Activated CD4-positive, alpha-beta T cell treated with anti-CD3 and anti-CD28 coated beads, Interleukin-2, Interleukin-6, amounts not matched to agents 100 ng/mL and 50 ng/mL, durations not matched to agents 16 hours and 8 hours (primary cell): Measurements from ENCODE around the gene TYW1B.
"Not testable (repeated sequence)": the region's sequence is repeated elsewhere in the genome, so short reads cannot be mapped to it uniquely, and the experiment has no call there.

ENCODE experiments used
- DNase-seq: peaks from one replicate; pipeline ENCODE4 v3.0.0-alpha.2; 2020

The TYW1B gene

GRCh38 chr7:72753781-72754180 is 74.2 kb downstream of the TYW1B start:
- no peak for DNase-seq

- not testable (repeated sequence) for DNase-seq
Measured at GRCh38 chr7:72753229-72753628, 74.8 kb downstream of the TYW1B start.

DNA sequence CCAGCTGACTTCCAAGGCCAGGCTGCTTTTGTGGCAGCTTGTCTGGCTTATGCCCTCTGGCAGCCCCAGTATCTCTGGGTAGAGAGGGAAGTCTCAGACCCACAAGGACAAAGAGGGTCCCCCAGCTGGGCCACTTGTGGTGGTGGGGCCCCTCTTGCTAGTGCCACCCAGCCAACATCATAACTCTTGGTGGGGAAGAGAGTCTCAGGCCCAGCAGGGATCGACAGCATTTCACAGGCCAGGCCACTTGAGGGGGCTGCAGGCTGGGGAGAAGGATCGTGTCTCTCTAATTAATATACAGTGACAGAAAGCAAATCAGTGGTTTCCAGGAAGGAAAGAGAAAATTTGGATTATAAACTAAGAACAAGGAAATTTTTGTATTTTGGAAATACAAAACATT is 76.0 kb downstream of the TYW1B start:
- no peak for DNase-seq

- no peak for DNase-seq
Measured at GRCh38 chr7:72751378-72751777, 76.6 kb downstream of the TYW1B start.

DNA sequence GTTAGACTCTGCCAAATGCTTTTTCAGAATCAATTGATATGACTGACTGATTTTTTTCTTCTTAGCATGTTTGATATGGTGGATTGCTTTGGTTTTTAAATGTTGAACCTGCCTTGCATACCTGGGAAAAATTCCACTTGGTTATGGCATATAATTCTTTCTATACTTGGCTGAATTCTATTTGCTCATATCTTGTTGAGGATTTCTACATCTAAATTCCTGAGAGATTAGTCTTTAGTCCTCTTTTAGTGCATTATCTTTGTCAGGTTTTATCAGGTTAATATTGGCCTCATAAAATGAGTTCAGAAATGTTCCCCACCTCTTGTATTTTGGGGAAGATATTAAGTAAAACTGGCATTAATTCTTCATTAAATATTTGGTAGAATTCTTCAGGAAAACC is 79.4 kb downstream of the TYW1B start:
- not testable (repeated sequence) for DNase-seq

GRCh38 chr7:72744244-72744926 is 83.6 kb downstream of the TYW1B start:
- DNase-seq, result not testable (repeated sequence)

DNA sequence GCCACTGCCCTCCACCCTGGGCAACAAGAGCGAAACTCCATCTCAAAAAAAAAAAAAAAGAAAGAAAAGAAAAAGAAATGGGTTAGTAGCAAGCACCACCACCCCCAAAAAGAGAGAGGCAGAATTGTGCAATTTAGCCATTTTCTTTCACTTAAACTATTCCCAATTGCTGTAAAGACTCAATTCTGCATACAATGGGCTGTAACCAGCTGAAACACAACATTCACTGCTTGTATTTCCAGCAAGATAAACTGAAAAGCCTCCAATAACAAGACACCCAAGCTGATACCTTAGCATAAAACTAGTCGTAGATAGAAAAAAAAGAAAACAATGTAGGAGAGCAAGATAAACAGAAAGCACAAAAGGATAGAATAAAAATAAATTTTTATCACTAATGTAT is 84.2 kb downstream of the TYW1B start:
- not testable (repeated sequence) for DNase-seq

DNA sequence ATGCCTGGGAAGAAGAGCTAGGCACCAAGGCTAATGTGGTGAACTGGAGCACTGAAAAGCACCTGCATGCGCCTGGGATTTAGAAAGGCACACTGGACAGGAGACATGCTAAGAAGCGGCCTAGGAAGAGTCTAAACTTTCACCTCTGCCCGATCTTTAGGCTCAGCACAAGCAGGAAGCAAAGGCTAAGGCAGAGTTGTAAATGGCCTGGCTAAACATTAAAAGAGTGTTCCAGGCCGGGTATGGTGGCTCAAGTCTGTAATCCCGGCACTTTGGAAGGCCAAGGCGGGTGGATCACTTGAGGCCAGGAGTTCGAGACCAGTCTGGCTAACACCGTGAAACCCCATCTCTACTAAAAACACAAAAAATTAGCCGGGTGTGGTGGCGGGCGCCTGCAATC is 88.3 kb downstream of the TYW1B start:
- not testable (repeated sequence) for DNase-seq

- not testable (repeated sequence) for DNase-seq
Measured at GRCh38 chr7:72735855-72736254, 92.1 kb downstream of the TYW1B start.

GRCh38 chr7:72730815-72731214 is 97.2 kb downstream of the TYW1B start:
- DNase-seq, result not testable (repeated sequence)

DNA sequence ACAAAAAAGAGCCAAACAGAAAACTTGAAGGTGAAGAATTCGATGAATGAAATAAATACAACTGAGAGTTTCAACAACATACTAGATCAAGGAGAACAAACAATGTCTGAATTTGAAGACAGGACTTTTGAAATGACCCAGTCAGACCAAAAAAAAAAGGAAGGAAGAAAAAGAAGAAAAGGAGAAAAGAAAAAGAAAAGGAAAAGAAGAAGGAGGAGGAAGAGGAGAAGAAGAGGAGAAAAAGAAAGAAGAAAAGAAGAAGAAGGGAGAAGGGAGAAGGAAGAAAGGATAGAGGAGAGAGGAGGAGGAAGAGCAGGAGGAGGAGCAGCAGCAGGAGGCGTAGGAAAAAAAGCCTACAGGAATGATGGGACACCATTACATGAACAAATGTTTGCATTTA is 97.6 kb downstream of the TYW1B start:
- DNase-seq, result not testable (repeated sequence)

GRCh38 chr7:72729130-72729529 is 98.9 kb downstream of the TYW1B start:
- DNase-seq, result not testable (repeated sequence)

- DNase-seq, result not testable (repeated sequence)
Measured at GRCh38 chr7:72722694-72723093, 105.3 kb downstream of the TYW1B start.

DNA sequence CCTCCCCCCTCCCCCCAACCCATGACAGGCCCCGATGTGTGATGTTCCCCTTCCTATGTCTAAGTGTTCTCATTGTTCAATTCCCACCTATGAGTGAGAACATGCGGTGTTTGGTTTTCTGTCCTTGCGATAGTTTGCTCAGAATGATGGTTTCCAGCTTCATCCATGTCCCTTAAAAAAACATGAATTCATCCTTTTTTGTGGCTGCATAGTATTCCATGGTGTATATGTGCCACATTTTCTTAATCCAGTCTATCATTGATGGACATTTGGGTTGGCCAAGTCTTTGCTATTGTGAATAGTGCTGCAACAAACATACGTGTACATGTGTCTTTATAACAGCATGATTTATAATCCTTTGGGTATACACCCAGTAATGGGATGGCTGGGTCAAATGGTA is 107.1 kb downstream of the TYW1B start:
- not testable (repeated sequence) for DNase-seq

DNA sequence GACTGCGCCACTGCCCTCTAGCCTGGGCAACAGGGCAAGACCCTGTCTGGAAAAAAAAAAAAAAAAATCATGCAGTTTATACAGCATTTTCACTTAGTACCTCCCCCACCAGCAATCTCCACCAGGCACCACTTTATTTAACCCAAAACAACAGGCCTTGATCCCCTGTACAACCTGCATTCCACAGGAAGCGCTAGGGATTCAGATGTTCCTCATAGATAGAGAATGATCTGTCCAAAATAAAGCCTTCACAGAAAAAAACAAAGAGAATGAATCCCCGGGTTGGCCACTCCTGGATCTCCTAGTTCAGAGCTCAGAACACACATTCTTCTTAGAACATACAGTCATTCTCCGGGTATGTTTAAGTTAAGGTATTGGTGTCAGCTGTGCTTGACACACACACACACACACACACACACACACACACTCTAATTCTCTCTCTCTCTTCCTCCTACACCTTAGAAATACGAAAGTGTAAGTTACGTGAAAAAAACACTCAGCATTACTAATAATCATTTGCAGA is 110.7 kb downstream of the TYW1B start:
- not testable (repeated sequence) for DNase-seq

- not testable (repeated sequence) for DNase-seq
Measured at GRCh38 chr7:72711927-72712326, 116.1 kb downstream of the TYW1B start.

DNA sequence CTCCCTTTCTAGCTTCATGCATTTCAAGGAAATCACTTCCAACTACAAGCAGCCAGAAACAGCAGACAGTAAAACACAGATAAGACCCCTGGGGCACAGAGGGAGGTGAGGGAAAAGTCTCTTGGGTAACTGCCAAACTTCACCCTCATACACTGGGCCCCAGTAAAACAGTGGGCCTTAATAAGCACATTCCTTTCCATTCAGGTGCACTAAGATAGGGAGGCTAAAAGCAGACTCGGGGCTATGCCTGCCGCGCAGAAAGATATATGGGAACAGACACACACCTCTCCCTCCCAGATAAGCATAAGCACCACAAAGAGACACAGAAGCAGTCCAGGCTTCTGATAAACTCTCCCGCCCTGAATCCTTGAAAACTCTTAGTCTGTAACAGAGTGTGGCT is 117.0 kb downstream of the TYW1B start:
- DNase-seq, result no peak

- no peak for DNase-seq
Measured at GRCh38 chr7:72709909-72710308, 118.1 kb downstream of the TYW1B start.

GRCh38 chr7:72708371-72709050 is 119.5 kb downstream of the TYW1B start:
- not testable (repeated sequence) for DNase-seq

DNA sequence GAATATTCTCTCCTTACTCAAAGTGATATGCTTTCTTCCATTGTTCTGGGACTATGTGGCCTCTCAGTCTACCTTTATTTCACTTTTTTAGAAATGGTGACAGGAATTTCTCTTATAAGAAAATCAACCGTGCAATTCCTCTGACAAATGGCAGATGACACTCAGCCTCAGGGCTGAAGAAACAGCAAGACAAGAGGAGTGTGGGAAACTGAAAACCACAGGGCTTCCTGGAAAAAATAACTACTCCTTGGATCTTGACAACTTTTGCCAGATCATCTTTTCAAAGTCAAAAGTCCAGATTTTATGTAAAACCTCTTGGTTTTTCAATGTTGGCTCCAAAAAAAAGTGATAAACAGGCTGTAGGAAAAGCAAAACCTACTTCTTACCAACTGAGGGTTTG is 121.5 kb downstream of the TYW1B start:
- DNase-seq, result no peak

- not testable (repeated sequence) for DNase-seq
Measured at GRCh38 chr7:72705693-72706092, 122.3 kb downstream of the TYW1B start.

DNA sequence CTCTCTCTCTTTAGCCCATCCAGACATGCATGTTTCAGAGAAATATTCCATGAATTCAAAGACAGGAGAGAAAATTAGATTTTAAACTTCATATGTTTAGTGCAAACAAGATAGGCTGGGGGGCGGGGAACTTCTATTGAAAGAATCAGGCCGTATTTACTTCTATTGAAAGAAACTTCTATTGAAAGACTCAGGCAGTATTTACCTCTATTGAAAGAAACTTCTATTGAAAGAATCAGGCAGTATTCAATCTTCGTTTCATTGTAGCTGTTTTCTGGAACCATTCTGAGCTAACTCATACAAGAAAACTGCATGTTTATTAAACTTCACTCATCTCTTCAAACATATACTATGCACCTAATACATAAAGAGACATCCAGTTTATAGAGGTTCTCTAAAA is 123.1 kb downstream of the TYW1B start:
- DNase-seq, result no peak

GRCh38 chr7:72700548-72700947 is 127.5 kb downstream of the TYW1B start:
- DNase-seq, result not testable (repeated sequence)

GRCh38 chr7:72697066-72697465 is 130.9 kb downstream of the TYW1B start:
- not testable (repeated sequence) for DNase-seq
